ENCODE data around the gene CPAMD8. TPM values are rescaled to one million over a fixed set of nuclear protein-coding genes. Genes with fewer than 3 reads are reported as not detected.

The CPAMD8 gene
- total RNA-seq, 1 experiment from 2014 or later: 0.20 TPM

- TF ChIP-seq ZNF274 (IDR thresholded peaks at IDR 0.05; ENCODE audit: low read depth, low read length) (no peak), FOSL1 (IDR thresholded peaks at IDR 0.05; ENCODE audit: low read depth) (no peak), JUND (IDR thresholded peaks at IDR 0.05) (no peak), SIN3A (IDR thresholded peaks at IDR 0.05; ENCODE audit: low read depth) (no peak), EZH2phosphoT487 (IDR thresholded peaks at IDR 0.05; ENCODE audit: borderline replicate concordance) (no peak), ZFX (IDR thresholded peaks at IDR 0.05) (no peak)
These were observed 2.8 kb downstream of the CPAMD8 start (continued) for GRCh38 chr19:17023805-17024204.

- no peak overlapping the region for H3K4me2 ChIP-seq (ENCODE audit: low read length)
- H4K20me1 ChIP-seq (ENCODE audit: insufficient read depth): no peaks in the 10 kb centered on the region
- H3K9ac ChIP-seq (ENCODE audit: low read length): no peak overlapping the region
- intact Hi-C loops (cut with micrococcal nuclease): no loop called here
- BruUV-seq (replicated peaks): no TSS peak
- H3K27me3 ChIP-seq (ENCODE audit: insufficient read depth, low read length): no peaks in the 10 kb centered on the region
- CTCF ChIA-PET: no interaction called here
- no peak overlapping the region for H3K27ac ChIP-seq (ENCODE audit: low read depth, low read length)
- H3K4me3 ChIP-seq (replicated peaks in 1 of 2; ENCODE audit: low read depth in 1 of 2, low read length in 2 of 2): no peak overlapping the region
- POLR2A ChIA-PET: no interaction called here
- no peak overlapping the region for H2AFZ ChIP-seq (ENCODE audit: low read depth, low read length, poor library complexity, severe bottlenecking)
- H3K4me1 ChIP-seq (ENCODE audit: control insufficient read depth in 1 of 2, insufficient read depth in 2 of 2, low read length in 2 of 2): peaks cover 11 to 37% of the 10 kb centered on the region in 2 experiments
- DNase-seq (ENCODE audit: low read depth, low spot score): no peak
- ATAC-seq: no peak
- H3K9me2 ChIP-seq (ENCODE audit: insufficient read depth): no peaks in the 10 kb centered on the region
- TF ChIP-seq EZH2phosphoT487 (IDR thresholded peaks at IDR 0.05; ENCODE audit: borderline replicate concordance): no peak
- no peak for TF ChIP-seq CBX3 (IDR thresholded peaks at IDR 0.05; ENCODE audit: low read depth)
- no peak for TF ChIP-seq FOSL1 (IDR thresholded peaks at IDR 0.05; ENCODE audit: low read depth)
- TF ChIP-seq SRF (IDR thresholded peaks at IDR 0.05; ENCODE audit: low read depth): no peak
- no peak for TF ChIP-seq ZFX (IDR thresholded peaks at IDR 0.05)
- TF ChIP-seq CEBPB (IDR thresholded peaks at IDR 0.05; ENCODE audit: low read depth): no peak
- no peak for TF ChIP-seq EZH2 (IDR thresholded peaks at IDR 0.05)
- no peak for TF ChIP-seq SIN3A (IDR thresholded peaks at IDR 0.05; ENCODE audit: low read depth)
- TF ChIP-seq REST (IDR thresholded peaks at IDR 0.05; ENCODE audit: low read depth): no peak
- TF ChIP-seq JUND (IDR thresholded peaks at IDR 0.05): no peak
- no peak for TF ChIP-seq EGR1 (IDR thresholded peaks at IDR 0.05; ENCODE audit: low read depth)
- TF ChIP-seq POLR2A (IDR thresholded peaks at IDR 0.05; ENCODE audit: borderline replicate concordance, extremely low read depth, insufficient read depth, insufficient read length): no peak
- TF ChIP-seq TCF7L2 (IDR thresholded peaks at IDR 0.05; ENCODE audit: borderline replicate concordance, extremely low read depth, insufficient read depth, insufficient read length): no peak
- TF ChIP-seq ATF3 (IDR thresholded peaks at IDR 0.05): no peak
- no peak for TF ChIP-seq YY1 (IDR thresholded peaks at IDR 0.05; ENCODE audit: extremely low read depth, insufficient replicate concordance, low read depth, low read length)
- no peaks in the 10 kb centered on the region for H3K9me3 ChIP-seq (ENCODE audit: control insufficient read depth in 1 of 2, insufficient read depth in 1 of 2, low read depth in 1 of 2, low read length in 2 of 2)
- no peaks in the 10 kb centered on the region for H3K79me2 ChIP-seq (ENCODE audit: insufficient read depth, low read length)
- H3K36me3 ChIP-seq (ENCODE audit: control insufficient read depth in 1 of 2, insufficient read depth in 2 of 2, low read length in 2 of 2): no peaks in the 10 kb centered on the region
- RAD21 ChIA-PET (ENCODE audit: low non-redundant PET in 1 of 2, low total read pairs in 2 of 2, uncharacterized antibody in 2 of 2, unreplicated experiment in 2 of 2): no interaction called here
These were observed 3.9 kb downstream of the CPAMD8 start for GRCh38 chr19:17022738-17023137.
